IMR-90 (cell line): ENCODE measurements around the gene IL34. TPM values are rescaled to one million over a fixed set of nuclear protein-coding genes. Genes with fewer than 3 reads are reported as not detected.

Source experiments
- BHLHE40 ChIP-seq: fragments of 150-350 bp; IDR thresholded peaks from 2 replicates; pipeline ENCODE4 v1.6.1; 2016; ENCODE audit warnings: mild to moderate bottlenecking, low read depth, low read length
- CEBPB ChIP-seq: IDR thresholded peaks from 2 replicates; pipeline ENCODE4 v1.6.1; 2012; ENCODE audit warnings: low read depth, low read length, improper control_type of control experiment
- FOS ChIP-seq: fragments of 150-350 bp; IDR thresholded peaks from 2 replicates; pipeline ENCODE4 v1.6.1; 2016; ENCODE audit warnings: low read depth, low read length
- polyA plus RNA-seq, 3 experiments: library from polyadenylated mRNA; depleted of rRNA; stranded (reverse); fragments of >200 nt; gene quantifications; 2 replicates each; pipeline ENCODE4 v1.2.3, GENCODE V29; 2012; ENCODE audit warnings: low replicate concordance in 1 of 3
- total RNA-seq: library from RNA; depleted of rRNA; stranded (reverse); fragments of >200 nt; gene quantifications from 2 replicates; pipeline ENCODE4 v1.2.3, GENCODE V29; 2012

Gene IL34
- total and polyA plus RNA-seq, 2 of the 4 experiments (the other 2 are of a cell fraction), result 1.3 to 2.5 TPM

DNA sequence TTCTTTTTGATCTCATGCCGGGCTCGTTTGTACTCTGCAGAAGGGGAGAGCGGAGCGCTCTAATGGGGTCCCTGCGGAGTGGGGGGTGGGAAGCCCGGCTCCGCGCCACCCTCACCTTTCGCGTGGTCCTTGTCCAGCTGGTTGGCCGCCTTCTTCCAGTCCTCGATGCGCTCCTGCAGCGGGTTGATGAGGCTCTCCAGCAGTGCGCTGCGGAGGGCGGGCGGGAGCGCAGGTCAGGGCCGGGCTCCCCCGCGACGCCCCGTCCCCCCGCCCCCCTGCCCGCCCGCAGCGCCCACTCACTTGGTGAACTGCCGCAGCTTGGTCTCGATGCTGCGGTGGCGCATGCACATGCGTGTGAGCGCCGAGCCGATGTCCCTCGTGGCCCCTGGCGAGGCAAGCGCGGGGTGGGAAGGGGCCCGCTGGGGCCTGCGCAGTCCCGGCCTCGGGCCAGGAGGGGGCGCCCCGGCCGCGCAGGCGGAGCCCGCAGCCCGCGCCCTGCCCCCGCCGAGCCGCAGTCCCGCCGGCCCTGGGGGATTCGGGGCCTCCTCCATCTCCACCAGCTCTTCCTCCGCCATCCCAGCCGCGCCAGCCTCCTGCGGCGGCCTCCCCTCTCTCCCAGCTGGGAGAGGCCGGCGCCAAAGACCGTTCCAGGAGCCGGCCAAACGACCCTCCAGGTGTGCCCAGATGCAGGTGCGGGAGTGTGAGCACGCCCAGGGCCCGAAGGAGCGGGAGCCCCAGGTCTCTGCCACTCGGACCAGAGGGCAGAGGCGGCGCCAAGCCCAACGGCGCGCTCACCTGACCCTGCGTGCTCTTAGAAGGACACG, 33.5 kb downstream of the IL34 start (continued):
- TF ChIP-seq FOS (no peak), BHLHE40 (no peak), CEBPB (no peak)
